Measurements from ENCODE around the gene MAD1L1.
"Not testable (repeated sequence)": the region's sequence is repeated elsewhere in the genome, so short reads cannot be mapped to it uniquely, and the experiment has no call there.

Gene MAD1L1

GRCh38 chr7:1829668-1830067, 403.1 kb downstream of the MAD1L1 start:
- not testable (repeated sequence) for DNase-seq

- DNase-seq: no peak
Measured at GRCh38 chr7:1829111-1829510, 403.6 kb downstream of the MAD1L1 start.

- not testable (repeated sequence) for DNase-seq
Measured at GRCh38 chr7:1828170-1828569, 404.6 kb downstream of the MAD1L1 start.

- not testable (repeated sequence) for DNase-seq
Measured at GRCh38 chr7:1827521-1827981, 405.2 kb downstream of the MAD1L1 start.

- not testable (repeated sequence) for DNase-seq
Measured at GRCh38 chr7:1826931-1827330, 405.8 kb downstream of the MAD1L1 start.

GRCh38 chr7:1825897-1826741, 406.6 kb downstream of the MAD1L1 start:
- peak in 5 of 56 donors; percentile 11 to 51 (median 25) for DNase-seq

DNA sequence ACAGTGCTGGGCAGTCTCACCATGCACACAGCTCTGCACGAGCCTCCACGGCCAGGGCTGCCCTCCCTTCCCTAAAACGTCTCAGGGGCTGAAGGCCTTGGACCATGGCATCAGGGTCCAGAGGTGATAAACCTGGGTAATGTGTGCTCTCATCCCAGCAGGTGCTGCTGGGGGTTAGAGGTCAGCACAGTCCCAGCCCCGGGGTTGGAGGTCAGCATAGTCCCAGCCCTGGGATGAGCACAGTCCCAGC, 407.2 kb downstream of the MAD1L1 start:
- not testable (repeated sequence) for DNase-seq

DNA sequence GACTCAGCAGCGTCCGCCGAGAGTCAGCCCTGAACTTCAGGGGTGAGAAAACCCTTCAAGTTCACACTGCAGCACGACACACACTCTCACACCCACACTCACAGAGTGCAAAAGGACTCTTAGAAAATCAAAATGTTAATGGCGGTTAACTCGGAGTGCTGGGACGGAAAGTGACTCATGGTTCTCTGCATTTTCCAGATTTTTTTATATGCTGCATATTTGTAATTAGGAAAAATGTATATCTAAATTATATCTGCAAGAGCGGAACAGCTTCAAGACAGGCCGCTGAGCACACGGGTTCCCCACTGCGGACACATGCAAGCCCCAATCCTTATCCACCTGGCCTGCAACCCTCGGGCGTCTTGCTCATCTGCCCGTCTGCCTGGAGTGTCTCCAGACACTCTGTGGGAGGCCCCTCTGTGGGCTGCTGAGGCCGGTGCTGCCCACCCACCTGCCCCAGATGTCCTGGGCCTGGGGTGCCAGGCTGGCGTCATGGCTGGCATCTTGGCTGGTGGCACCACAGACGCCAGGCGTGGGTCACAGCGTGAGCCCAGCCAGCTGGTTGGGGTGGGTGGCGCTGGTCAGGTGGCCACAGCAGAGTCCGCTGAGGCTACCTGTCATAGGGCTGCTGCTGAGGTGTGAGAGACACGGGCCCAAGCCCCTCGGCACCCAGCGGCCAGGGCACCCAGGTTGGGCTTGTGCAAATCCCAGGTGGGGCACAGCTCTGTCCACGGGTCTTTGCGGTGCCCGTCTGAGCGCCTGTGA, 407.7 kb downstream of the MAD1L1 start:
- not testable (repeated sequence) for DNase-seq

- DNase-seq: not testable (repeated sequence)
Measured at GRCh38 chr7:1824151-1824881, 408.4 kb downstream of the MAD1L1 start.

- DNase-seq: no peak
Measured at GRCh38 chr7:1823376-1824150, 409.2 kb downstream of the MAD1L1 start.

DNA sequence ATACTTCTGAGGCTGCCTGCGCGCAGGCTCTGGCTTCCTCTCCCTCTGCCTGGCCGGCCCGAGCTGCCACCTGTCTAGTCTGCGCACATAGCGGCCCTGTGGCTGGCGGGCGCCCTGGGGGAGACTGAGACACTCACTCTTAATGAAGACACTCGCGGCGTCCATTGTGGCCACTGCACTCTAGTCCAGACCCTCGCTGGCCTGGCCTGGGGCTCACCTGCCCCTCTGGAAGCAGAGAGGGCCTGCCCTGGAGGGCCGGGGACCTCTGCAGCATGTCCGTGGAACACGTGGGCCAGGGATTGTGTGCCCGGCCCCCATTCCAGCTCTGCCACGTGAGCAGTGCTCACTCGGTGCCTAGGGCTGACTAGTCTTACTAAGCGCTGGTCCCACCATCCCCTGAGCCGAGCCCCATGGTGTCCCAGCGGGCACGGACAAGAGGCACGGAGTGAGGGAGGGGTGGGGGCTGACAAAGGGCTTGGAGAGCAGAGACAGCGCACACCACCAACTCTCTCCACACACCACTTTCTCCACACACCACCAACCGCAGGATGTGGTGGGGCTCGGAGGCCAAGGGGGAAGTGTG, 413.4 kb downstream of the MAD1L1 start:
- DNase-seq: no peak

DNA sequence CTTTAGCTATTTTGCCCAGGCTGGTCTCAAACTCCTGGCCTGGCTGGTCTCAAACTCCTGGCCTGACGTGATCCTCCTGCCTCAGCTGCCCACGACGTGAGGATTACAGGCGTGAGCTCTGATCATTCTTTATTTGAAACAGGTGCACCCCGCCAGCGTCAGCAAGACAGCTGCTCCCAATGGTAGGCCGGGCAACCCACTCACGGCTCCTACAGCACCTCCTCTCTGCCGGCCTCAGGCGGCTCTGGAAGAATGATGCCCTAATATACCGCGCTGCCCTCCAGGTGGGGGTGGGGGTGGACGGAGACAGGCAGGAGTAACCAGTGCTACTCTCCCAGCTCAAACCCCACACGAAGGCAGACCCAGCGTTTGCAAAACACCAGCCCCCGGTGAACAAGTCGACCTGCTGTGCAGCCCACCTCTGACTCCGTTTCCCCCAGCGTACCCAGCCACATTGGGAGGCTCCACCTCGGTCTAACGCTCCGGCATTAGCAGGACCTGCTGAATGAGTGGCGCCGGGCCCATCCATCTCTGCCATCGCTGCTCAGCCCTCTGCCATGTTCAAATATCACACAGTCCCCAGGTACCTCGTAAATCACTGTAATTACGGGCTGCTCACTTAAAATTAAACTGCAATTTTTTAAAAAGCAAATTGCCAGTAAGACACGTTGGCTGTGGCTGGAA, 414.0 kb downstream of the MAD1L1 start:
- no peak for DNase-seq

DNA sequence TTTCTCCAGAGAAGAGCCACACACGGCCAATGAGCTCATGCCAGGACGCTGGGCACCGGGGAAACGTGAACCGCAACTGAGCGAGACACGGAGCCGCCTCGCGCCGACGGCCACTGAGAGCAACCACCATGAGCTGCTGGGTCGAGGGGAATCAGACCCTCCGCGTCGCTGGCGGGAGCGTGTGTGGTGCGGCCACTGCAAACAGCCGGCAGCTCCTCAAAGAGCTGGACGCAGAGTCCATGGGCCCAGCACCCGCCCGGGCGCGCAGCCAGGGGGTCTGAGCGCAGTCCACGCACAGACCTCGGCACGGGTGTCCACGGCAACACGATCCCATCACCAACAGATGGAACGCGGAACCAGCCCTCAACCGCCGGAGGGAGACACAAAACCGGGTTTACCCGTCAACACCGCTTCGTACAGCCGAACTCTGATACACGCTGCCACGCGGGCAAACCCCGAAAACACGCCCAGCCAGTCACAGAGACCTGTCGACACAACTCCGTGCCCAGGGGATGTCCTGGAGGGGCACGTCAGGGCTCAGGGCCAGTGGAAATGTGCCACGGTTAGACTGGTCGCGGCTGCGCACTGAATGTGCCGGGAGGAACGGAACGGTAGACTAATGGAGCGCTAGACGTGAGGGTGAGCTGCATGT, 415.6 kb downstream of the MAD1L1 start:
- no peak for DNase-seq

- not testable (repeated sequence) for DNase-seq
Measured at GRCh38 chr7:1816451-1816850, 416.3 kb downstream of the MAD1L1 start.

- DNase-seq: not testable (repeated sequence)
Measured at GRCh38 chr7:1815551-1816281, 417.0 kb downstream of the MAD1L1 start.

- DNase-seq: no peak
Measured at GRCh38 chr7:1815051-1815481, 417.7 kb downstream of the MAD1L1 start.

DNA sequence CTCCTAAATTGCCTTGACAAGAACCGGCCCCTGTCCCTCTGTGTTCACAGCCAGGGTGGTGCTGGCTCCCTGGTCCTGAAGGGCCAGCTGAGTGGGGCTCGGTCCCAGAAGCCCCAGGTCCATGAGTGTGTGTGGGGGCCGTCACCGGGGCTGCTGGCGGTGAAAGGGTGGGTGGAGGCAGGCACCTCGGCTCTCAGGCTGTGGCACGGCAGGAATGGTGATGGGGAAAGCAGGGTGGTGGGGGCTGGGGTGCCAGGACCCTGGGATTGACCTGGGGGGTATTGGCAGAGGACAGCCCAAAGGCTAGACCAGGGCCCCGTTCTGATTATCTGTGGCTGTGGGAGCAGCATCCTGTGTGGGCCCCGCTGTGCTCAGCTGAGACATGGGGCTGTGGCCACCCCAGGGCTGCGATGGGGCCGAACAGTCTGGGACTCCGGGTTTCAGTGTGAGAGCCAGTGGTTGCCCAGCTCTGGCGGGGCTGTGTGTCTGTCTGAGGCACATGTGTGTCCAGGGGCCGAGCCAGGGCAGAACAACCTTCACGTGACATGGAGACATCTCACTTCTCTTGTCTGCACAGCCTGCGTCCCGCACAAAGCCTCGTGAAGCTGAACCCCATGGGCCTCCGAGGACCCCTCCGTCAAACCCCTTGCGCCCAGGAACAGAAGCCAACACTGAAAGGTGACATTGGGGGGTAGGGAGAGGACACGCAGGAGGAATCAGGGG, 418.5 kb downstream of the MAD1L1 start:
- DNase-seq: no peak
